Measurements from ENCODE around the gene TDRD9.

The TDRD9 gene

DNA sequence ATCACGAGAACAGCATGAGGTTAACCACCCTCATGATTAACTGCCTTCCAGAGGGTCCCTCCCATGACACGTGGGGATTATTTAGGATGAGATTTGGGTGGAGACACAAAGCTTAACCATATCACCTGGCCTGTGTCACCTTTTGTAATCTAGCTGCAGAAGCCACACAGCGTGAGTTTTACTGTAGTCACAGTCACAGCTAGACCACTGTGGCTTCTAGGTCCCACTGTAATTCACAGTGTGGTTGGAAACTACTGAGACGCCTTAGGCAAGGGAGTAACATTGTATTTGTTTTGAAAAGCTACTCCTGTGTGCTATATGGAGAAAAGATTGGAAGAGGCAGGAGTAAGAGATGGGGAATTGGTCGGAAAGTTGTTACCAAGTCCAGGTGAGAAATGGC is 111.0 kb downstream of the TDRD9 start:
- in situ Hi-C loops (cut with HindIII; ENCODE audit: low sequenced_read_pairs) = no loop called here
- H3K4me3 ChIP-seq (ENCODE audit: low read depth, low read length) = no peak overlapping the region
- DNase-seq (ENCODE audit: low read depth, low spot score) = no peak
- TF ChIP-seq, protein P1, sequence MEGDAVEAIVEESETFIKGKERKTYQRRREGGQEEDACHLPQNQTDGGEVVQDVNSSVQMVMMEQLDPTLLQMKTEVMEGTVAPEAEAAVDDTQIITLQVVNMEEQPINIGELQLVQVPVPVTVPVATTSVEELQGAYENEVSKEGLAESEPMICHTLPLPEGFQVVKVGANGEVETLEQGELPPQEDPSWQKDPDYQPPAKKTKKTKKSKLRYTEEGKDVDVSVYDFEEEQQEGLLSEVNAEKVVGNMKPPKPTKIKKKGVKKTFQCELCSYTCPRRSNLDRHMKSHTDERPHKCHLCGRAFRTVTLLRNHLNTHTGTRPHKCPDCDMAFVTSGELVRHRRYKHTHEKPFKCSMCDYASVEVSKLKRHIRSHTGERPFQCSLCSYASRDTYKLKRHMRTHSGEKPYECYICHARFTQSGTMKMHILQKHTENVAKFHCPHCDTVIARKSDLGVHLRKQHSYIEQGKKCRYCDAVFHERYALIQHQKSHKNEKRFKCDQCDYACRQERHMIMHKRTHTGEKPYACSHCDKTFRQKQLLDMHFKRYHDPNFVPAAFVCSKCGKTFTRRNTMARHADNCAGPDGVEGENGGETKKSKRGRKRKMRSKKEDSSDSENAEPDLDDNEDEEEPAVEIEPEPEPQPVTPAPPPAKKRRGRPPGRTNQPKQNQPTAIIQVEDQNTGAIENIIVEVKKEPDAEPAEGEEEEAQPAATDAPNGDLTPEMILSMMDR (IDR thresholded peaks at IDR 0.05; ENCODE audit: low read depth, low read length) = no peak

DNA sequence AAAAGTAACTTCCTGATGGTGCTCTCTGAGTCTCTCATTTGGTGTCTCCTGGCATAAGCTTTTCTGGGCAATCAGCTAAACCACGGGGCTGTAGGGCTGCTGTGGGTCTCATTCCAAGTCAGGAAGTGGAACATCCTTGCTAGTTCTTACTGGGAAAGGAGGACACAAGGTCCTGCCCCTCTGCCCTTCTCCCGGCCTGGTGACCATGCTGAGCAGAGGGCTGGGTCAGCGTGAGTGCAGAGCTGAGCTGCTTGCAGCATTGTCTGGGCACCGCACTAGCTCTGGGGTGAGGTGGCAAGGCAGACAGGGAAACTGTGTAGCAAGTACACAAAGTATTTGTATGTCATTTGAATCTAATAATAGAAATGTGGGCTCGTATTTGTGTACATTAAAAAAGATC is 112.3 kb downstream of the TDRD9 start:
- TF ChIP-seq, protein P1 (IDR thresholded peaks at IDR 0.05; ENCODE audit: low read depth, low read length) = no peak
- in situ Hi-C loops (cut with HindIII; ENCODE audit: low sequenced_read_pairs) = no loop called here
- H3K4me3 ChIP-seq (ENCODE audit: low read depth, low read length) = no peak overlapping the region
- no peak for DNase-seq (ENCODE audit: low read depth, low spot score)

DNA sequence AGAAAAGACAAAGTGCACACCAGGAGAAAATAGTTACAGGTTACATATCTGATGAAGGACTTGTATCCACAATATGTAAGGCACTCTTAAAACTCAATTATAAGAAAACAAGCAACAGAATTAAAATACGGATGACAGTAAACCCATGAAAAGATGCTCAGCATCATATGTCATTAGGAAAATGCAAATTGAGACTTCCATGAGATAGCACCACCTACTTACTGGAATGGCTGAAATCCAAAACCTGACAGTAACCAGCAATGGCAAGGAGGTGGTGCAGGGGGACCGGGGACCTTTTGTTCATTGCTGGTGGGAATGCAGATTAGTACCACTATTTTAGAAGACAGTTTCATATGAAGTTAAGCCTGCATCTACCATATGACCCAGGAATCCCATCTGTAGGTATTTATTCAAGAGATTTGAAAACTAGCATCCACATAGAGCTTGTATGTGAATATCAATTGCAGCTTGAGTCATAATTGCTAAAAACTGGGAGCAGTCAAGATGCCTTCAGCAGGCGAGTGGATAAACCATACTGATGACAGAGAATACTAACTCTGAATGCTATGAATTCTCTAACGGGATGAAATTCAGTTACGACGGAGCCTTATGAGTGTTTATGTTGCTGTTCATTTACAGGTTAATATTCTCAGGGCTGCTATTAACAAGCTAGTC is 113.3 kb downstream of the TDRD9 start:
- H3K4me3 ChIP-seq (ENCODE audit: low read depth, low read length) = no peak overlapping the region
- in situ Hi-C loops (cut with HindIII; ENCODE audit: low sequenced_read_pairs) = no loop called here
- TF ChIP-seq, protein P1 (IDR thresholded peaks at IDR 0.05; ENCODE audit: low read depth, low read length) = no peak
- no peak for DNase-seq (ENCODE audit: low read depth, low spot score)

DNA sequence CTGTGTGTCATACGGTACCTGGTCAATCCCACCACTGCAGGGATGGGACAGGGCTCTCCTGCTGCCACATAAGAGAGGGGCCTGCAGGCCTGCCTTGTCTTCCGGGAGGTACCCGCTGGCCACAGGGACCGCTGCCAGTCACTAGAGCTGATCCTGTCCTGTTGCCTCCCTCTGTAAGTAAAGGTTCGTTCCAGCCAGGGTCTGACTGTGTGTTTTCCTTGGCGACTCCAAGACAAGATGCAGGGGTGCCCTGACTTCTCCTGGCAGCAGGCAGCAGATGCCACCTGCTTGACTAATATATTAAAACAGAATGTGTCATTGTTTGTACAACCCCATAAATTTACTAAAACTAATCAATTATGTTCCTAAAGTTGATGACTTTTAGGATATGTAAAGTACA is 115.8 kb downstream of the TDRD9 start:
- no peak overlapping the region for H3K4me3 ChIP-seq (ENCODE audit: low read depth, low read length)
- no peak for DNase-seq (ENCODE audit: low read depth, low spot score)
- in situ Hi-C loops (cut with HindIII; ENCODE audit: low sequenced_read_pairs) = no loop called here
- TF ChIP-seq, protein P1 (IDR thresholded peaks at IDR 0.05; ENCODE audit: low read depth, low read length) = no peak

DNA sequence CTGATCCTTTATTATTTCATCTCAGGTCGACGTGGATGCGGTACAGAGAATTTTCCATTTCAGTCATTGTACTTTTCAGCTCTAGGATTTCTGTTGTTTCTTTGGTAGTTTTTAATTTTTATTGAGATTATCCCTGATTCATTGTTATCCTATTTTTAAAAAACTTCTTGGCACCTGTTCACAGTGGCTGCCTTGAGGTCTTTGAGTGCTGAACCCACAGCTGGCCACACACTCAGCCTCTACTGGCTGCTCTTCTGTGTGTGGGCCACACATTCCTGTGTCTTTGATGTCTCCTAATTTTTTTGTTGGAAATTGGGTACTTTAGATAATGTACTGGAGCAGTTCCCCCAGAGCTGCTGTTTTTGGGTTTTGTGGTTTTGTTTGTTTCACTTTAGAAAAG is 119.5 kb downstream of the TDRD9 start:
- in situ Hi-C loops (cut with HindIII; ENCODE audit: low sequenced_read_pairs) = no loop called here
- no peak for DNase-seq (ENCODE audit: low read depth, low spot score)
- no peak overlapping the region for H3K4me3 ChIP-seq (ENCODE audit: low read depth, low read length)
- TF ChIP-seq, protein P1 (IDR thresholded peaks at IDR 0.05; ENCODE audit: low read depth, low read length) = no peak

DNA sequence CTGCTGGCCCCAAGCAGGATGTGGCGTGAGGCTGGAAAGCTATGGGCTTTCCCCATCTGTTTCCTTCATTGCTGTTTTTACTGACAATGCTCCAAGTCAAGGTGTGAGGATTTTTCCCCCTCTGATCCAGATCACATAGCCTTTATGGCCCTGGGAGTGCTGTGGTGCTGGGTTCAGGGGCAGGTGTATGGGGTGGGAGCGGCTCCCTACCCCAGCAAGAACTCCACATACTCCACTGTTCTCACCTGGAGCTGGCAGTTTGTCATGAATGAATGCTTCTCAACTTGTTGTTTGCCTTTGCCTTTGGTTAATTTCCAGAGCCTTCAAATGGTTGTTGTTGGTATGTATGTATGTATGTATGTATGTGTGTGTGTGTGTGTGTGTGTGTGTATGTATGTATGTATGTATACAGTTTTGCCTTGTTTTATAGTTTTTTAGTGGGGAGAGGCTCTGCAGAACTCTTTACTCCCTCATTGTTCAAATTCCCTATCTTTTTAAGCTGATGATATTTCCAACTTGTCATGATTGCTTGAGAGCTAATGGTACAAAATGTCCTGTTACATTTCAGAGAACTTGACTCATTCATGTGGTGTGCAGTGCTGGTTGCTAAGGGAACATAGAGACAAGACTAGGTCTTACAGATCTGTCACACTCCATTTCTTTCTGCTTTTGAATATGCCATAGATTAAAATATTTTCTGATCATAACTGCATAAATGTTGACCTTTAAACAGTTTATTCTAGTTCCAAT is 120.7 kb downstream of the TDRD9 start:
- peak; percentile 17 for DNase-seq (ENCODE audit: low read depth, low spot score)
- in situ Hi-C loops (cut with HindIII; ENCODE audit: low sequenced_read_pairs) = no loop called here
- no peak overlapping the region for H3K4me3 ChIP-seq (ENCODE audit: low read depth, low read length)
- TF ChIP-seq, protein P1 (IDR thresholded peaks at IDR 0.05; ENCODE audit: low read depth, low read length) = no peak
